HEK293T (cell line): ENCODE data around the gene PCGF3.
"Not testable (repeated sequence)": the region's sequence is repeated elsewhere in the genome, so short reads cannot be mapped to it uniquely, and the experiment has no call there.

ENCODE experiments used
- CTCF ChIA-PET: fragments of 350-600 bp; formaldehyde crosslinking; extraction: SDS; loops from one replicate; lab custom pipeline; 2021; ENCODE audit warnings: antibody characterized with exemption, inconsistent platforms; lab: Yijun Ruan, JAX
- POLR2A ChIA-PET: fragments of 350-600 bp; formaldehyde crosslinking; extraction: SDS; loops from one replicate; lab custom pipeline; 2020; ENCODE audit warnings: antibody characterized with exemption, inconsistent platforms; lab: Yijun Ruan, JAX
- DNase-seq: peaks from one replicate; pipeline ENCODE4 v3.0.0; 2012; ENCODE audit warnings: mixed read lengths; ENCODE audit errors: extremely low spot score
- ARNT ChIP-seq: fragments of 450-650 bp; IDR thresholded peaks from 2 replicates; pipeline ENCODE4 v1.6.1; 2017; ENCODE audit warnings: mild to moderate bottlenecking
- CTBP1 ChIP-seq: fragments of 450-650 bp; IDR thresholded peaks from 2 replicates; pipeline ENCODE4 v1.6.1; 2016; ENCODE audit warnings: borderline replicate concordance
- ELF4 ChIP-seq: fragments of 450-650 bp; IDR thresholded peaks from 2 replicates; pipeline ENCODE4 v1.6.1; 2017; ENCODE audit warnings: antibody characterized with exemption
- FOXA1 ChIP-seq: fragments of 450-650 bp; IDR thresholded peaks from 2 replicates; pipeline ENCODE4 v1.6.1; 2016; ENCODE audit warnings: mild to moderate bottlenecking
- FOXK2 ChIP-seq: fragments of 450-650 bp; IDR thresholded peaks from 2 replicates; pipeline ENCODE4 v1.6.1; 2016; ENCODE audit warnings: mild to moderate bottlenecking
- FOXM1 ChIP-seq: fragments of 450-650 bp; IDR thresholded peaks from 2 replicates; pipeline ENCODE4 v1.6.1; 2017; ENCODE audit warnings: mild to moderate bottlenecking, borderline replicate concordance
- HDGF ChIP-seq: fragments of 450-650 bp; IDR thresholded peaks from 2 replicates; pipeline ENCODE4 v1.6.1; 2017; ENCODE audit warnings: antibody characterized with exemption, borderline replicate concordance
- L3MBTL2 ChIP-seq: fragments of 450-650 bp; conservative IDR thresholded peaks from 2 replicates; pipeline ENCODE4 v1.6.1; 2016; ENCODE audit warnings: mild to moderate bottlenecking
- LEF1 ChIP-seq: fragments of 450-650 bp; IDR thresholded peaks from 2 replicates; pipeline ENCODE4 v1.6.1; 2017; ENCODE audit warnings: mild to moderate bottlenecking, borderline replicate concordance
- NFRKB ChIP-seq: fragments of 450-650 bp; IDR thresholded peaks from 2 replicates; pipeline ENCODE4 v1.6.1; 2016; ENCODE audit warnings: mild to moderate bottlenecking, moderate library complexity
- PKNOX1 ChIP-seq: fragments of 450-650 bp; IDR thresholded peaks from 2 replicates; pipeline ENCODE4 v1.6.1; 2016
- SUZ12 ChIP-seq: fragments of 450-650 bp; IDR thresholded peaks from 2 replicates; pipeline ENCODE4 v1.6.1; 2016; ENCODE audit warnings: mild to moderate bottlenecking
- TARDBP ChIP-seq: fragments of 450-650 bp; IDR thresholded peaks from 2 replicates; pipeline ENCODE4 v1.6.1; 2016
- ZNF384 ChIP-seq: fragments of 450-650 bp; IDR thresholded peaks from 2 replicates; pipeline ENCODE4 v1.6.1; 2016

The PCGF3 gene

DNA sequence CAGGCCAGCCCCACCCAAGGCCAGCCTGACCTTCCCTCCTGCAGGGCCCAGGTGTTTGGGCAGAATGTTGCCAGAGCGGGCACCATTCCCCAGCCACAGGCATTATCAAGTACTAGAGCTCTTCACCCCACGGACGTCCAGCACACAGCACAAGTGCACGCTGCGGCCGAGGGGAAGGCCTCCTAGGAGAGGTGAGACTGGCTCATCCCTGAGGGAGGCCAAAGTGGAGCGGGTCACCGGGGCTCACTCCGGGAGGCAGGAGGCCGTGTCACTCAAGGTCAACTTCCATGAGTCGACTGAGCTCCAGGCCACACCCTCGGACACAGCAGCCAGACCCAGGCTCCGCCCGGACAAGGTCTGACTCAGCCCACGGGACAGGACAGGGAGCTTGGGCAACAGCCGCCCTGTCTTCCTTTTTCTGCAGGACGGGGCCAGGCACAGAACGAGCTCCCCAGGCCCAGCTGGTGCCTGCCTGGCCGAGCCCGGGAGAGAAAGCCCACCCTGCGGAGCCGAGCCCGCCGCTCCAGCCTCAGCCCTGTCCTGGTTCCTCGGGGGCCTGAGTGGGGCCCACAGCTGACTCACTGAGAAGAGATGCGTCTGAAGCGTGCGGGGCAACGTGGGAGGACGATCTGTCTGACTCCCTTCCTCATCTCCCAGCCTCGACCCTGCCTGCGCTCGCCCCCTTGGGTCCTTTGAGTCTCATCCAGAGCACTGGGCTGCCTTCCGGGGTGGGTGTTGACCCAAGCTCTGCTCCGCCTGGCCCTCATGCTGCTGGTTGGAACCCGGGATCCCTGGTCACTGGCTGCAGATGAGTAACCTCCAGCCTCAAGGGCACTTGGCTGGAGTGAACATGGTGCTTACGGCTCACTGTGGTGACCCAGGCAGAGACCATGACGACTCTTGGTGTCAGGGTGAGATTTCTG lies 18.3 kb upstream of the PCGF3 start:
- DNase-seq: no peak
- CTCF ChIA-PET: no interaction called here
- POLR2A ChIA-PET: interaction anchor here (0.6 to 1.3 kb wide), 2 partner anchors 12 to 407 kb away, joined by 3 to 4 read pairs; no protein-coding TSS in a partner anchor
- TF ChIP-seq FOXM1 (no peak), TARDBP (no peak), HDGF (no peak), CTBP1 (no peak), FOXK2 (no peak), ARNT (no peak), ELF4 (no peak)

GRCh38 chr4:687971-688853 lies 17.4 kb upstream of the PCGF3 start:
- DNase-seq: no peak
- CTCF ChIA-PET: no interaction called here
- TF ChIP-seq HDGF (no peak), L3MBTL2 (no peak), ARNT (no peak), FOXK2 (no peak)
- POLR2A ChIA-PET: interaction anchor here (1.3 kb wide), 1 partner anchor 13 kb away, joined by 4 read pairs; no protein-coding TSS in a partner anchor

GRCh38 chr4:688854-689681 lies 16.6 kb upstream of the PCGF3 start, which contains the start of gene SLC49A3:
TSS of gene SLC49A3 (minus strand) at chr4:689151. CDS start at chr4:689127, 24 bp downstream.
- CTCF ChIA-PET: no interaction called here
- POLR2A ChIA-PET: no interaction called here
- TF ChIP-seq CTBP1 (no peak), ZNF384 (no peak), LEF1 (no peak), FOXM1 (no peak), FOXA1 (no peak), PKNOX1 (no peak), ARNT (no peak), FOXK2 (no peak)
- no peak for DNase-seq

DNA sequence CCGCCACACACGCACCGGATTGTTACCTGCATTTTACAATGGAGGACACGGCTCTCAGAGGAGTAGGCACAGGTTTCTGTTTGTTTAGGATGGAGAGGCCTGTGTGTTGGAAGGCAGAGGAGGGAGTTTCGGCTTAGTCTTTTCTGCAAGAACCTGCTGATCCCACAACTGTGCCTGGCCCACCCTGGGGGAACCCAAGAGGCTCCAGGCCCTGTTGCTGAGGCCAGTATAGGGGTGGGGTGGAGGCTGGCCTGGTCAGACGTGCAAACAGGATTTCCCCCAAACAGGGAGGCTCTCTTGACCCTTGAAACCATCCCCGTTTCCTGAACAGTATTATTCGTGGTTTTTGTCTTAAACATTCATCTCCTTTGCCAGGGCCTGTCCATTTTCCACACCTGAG lies 15.9 kb upstream of the PCGF3 start:
- POLR2A ChIA-PET: no interaction called here
- CTCF ChIA-PET: no interaction called here
- no peak for TF ChIP-seq LEF1
- no peak for TF ChIP-seq NFRKB
- no peak for TF ChIP-seq FOXA1
- TF ChIP-seq SUZ12: no peak
- DNase-seq: no peak

DNA sequence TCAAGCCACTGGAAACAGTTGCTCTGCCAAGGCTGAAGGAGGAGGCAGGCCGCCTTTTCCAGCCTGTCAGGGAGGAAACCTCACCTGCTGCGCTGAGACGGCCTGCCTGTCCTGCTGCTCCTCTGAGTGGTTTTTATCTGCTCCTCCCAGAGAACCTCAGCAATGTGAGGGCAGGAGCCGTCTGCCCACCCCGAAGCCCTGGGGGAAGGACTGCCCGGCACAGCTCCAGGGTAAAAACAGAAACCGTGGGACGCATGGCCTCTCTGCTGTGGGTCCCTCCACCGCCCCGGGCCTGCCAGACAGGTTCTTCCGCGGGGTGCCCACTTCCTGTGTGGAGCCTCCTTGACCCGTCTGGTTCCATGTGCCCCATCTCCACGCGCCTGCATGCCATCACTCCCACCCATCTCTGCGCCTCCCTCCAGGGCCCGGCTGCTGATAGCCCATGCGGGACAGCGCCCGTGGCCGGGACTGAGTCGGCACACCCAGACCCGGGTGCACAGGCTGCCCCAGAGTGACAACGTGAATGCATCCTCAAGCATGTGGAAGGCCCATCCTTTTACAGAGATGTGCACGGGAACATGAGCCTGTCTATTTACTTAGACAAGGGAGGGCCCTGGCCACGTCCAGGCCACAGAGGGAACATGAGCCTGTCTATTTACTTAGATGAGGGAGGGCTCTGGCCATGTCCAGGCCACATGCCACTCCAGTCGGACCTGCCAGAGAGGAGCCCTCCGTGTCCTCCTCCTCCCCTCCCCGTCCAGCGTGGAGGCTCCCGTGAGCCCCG lies 12.7 kb upstream of the PCGF3 start:
- ChIA-PET CTCF (interaction anchor here (1.3 kb wide), 1 partner anchor 9 kb away, joined by 10 read pairs; no protein-coding TSS in a partner anchor), POLR2A (no interaction called here)
- DNase-seq: no peak

DNA sequence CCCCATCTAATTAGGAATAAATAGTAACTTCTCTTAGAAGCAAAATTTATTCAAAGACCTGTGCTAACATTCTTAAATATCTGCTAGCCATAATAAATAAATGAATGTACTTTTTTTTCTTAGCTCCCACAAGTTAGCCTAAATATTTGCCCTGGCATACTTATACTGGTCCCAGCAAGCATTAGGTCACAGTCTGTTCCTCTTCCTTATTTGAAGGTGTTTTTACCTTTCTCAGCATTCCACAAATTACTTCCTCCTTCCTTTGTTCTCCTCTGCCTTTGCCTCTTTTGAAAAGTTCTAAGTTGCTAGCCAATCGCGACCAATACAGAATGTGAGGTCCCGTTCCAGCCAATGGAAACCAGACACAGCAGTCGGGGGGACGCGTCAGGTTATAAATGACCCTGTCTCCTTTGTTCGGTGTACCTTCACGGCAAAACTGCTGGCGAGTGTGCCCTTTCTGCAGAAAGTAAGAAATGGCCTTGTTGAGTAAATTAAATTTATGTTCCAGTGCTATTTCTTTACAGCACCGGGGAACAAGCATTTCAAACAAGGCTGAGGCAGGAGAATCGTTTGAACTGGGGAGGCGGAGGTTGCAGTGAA lies 11.2 kb upstream of the PCGF3 start:
- CTCF ChIA-PET: interaction anchor here (1.1 kb wide), 1 partner anchor 11 kb away, joined by 3 read pairs; no protein-coding TSS in a partner anchor
- DNase-seq, POLR2A ChIA-PET: not testable (repeated sequence)

More for the DNA sequence above, 12.7 kb upstream of the PCGF3 start:
- TF ChIP-seq SUZ12: no peak
